GM19240 (cell line): ENCODE data around the gene GALNT8.
"Not testable (repeated sequence)": the region's sequence is repeated elsewhere in the genome, so short reads cannot be mapped to it uniquely, and the experiment has no call there.

Experiments
- DNase-seq: peaks from one replicate; pipeline ENCODE4 v3.0.0; 2011; ENCODE audit warnings: low spot score; ENCODE audit not compliant: insufficient read length

Gene GALNT8

DNA sequence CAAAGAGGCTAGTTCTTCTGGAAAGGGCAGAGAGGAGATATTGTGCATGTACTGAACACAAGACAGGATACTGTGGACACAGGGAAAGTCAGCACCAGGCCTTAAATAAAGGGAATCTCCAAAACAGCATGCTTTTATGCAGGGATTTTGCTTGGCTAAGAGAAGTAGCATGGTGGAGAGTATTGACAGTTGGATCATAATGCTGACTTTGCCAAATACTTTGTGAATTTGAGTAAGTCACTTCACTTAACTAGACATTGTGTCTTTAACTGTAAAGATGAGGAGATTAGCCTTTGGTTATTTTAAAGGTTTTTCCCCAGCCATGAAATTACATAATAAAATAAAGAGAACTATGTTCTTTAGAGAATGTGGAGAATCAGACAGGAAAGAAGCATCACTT, 24.5 kb downstream of the GALNT8 start:
- DNase-seq = no peak

DNA sequence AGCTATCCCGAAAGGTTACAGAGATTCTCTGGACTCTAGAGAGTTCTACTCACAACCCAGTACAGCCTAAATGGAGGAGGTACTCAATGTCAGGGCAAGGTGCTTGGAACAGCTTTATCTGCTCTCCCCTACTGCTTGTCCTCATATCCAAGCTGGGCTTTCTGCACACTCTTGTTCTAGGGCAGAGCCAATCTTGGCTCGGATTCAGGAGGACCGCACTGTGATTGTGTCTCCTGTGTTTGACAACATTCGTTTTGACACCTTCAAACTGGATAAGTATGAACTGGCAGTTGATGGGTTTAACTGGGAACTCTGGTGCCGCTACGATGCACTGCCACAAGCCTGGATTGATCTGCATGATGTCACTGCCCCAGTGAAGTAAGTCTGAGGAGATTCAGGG, 25.0 kb downstream of the GALNT8 start:
- DNase-seq = no peak

DNA sequence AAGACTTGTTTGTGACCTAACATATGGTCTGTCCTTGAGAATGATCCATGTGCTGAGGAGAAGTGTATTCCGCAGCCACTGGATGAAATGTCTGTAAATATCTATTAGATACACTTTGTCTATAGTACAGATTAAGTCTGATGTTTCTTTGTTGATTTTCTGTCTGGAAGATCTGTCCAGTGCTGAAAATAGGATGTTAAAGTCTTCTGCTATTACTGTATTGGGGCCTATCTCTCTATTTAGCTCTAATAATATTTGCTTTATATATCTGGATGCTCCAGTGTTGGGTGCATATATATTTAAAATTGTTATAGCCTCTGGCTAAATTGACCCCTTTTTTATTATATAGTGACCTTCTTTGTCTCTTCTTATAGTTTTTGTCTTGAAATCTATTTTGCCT, 31.5 kb downstream of the GALNT8 start:
- DNase-seq = not testable (repeated sequence)

GRCh38 chr12:4762773-4763172, 42.6 kb downstream of the GALNT8 start:
- DNase-seq = no peak

DNA sequence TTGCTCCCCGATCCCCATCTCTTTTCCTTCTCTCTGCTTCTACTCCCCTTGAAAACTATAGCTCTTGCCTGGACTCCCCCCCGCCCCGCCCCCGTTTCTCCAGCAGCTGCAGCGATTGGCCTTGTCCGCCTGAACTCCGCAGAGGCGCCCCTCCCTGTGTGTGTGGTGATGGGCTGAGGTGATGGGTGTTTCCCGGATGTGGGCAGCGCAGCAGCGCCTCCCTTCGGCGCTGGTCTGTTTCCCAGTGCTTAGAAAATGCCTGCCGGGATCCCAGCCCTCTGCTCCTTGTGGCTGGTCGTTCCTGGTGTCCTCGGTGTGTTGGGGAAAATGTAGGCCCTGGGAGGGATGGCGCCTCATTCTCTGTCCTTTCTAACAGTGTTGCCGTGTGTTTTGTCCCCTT, 43.3 kb downstream of the GALNT8 start:
- no peak for DNase-seq

- DNase-seq = no peak
These were observed 46.2 kb downstream of the GALNT8 start for GRCh38 chr12:4766445-4766844.

DNA sequence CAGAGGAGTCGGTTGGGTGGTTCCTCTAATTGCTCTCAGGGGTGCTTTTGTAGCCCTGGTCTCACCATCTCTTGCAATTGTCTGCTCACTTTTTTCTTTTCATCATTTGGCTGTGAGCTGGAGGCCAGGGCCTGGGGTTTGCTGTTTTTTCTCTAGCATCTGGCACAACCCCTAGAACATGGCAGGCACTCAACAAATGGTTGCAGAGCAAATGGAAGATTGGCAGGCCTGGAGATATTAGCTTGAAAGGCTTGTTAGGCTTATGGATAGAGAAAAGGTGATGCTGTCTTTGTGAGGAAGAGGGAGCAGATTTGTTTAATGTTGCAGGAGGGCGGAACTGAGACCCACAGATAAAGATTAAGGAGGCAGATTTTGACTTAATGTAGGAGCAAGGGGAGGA, 47.0 kb downstream of the GALNT8 start:
- no peak for DNase-seq

DNA sequence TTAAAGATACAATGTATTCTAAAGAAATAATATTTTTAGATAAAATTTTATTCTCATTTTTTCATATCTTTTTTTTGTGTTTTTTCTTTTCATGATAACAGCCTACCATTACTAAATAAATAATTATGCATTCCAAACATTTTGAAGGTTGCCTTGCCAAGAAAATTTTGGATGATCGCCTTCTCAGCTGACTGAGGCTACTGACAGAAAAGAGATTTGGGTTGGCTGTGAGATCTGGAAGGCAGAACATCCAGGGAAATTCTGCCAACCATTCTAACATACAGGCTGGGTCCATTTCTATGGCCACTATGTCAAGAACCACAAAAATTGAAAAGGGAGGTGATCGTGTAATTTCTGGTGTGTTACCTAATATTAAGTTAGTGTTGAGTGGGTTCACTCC, 48.1 kb downstream of the GALNT8 start:
- DNase-seq = no peak

DNA sequence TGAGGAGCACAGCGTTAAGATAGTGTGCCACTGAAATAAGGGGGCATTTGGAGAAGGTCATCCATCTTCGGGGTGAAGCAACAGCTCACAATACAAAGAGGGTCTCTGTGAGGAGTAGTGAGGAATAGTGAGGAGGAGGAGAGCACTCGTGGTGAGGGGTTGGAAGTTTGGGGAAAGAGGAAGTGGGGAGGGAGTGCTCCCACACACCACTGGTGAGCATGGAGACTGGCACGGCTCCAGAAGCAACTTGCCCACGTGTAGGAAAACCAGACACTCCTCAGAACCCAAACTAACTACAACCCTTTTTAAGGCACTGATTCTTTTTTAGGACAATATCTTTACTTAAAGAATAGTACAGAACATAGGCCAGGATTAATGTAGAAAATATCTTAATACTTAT, 48.9 kb downstream of the GALNT8 start:
- no peak for DNase-seq

DNA sequence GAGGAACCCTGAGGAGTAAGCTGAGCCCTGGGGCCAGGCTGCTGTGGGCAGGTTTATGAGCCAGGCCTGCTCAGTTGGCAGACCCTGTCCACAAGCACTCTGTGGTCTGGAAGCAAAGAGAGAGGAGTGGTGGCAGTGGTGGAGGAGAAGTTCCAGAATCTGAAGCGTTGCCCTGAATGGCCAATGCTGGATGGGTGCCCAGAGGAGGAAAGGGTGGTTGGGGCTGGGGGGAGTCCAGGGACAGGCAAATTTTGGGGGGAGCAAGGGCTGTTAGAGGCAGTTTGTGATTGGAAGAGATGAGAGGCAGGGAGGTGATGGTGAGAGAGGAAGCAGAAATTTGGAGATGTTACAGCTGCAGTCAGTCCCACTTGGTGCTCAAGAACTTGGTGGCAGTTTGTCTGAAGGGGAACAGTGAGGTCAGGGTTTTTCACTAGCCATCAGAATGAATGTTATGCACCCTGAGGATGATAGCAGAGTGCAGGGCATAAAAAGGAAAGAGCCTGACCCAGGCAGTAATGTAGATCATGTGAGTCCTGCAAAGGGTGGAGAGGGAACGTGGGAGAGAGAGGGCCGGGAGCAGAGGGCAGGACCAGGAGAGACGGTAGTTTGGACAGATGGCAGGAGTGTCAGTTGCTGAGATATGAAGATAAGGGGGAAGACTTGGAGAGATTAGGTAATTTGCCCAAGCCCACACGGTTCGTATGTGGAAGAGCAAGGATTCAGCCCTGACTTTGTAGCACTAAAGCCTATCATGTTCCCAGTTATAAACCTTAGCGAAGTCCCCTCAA, 51.2 kb downstream of the GALNT8 start:
- DNase-seq = no peak

GRCh38 chr12:4771960-4772566, 51.9 kb downstream of the GALNT8 start:
- no peak for DNase-seq

GRCh38 chr12:4775936-4776335, 55.7 kb downstream of the GALNT8 start:
- DNase-seq = no peak

DNA sequence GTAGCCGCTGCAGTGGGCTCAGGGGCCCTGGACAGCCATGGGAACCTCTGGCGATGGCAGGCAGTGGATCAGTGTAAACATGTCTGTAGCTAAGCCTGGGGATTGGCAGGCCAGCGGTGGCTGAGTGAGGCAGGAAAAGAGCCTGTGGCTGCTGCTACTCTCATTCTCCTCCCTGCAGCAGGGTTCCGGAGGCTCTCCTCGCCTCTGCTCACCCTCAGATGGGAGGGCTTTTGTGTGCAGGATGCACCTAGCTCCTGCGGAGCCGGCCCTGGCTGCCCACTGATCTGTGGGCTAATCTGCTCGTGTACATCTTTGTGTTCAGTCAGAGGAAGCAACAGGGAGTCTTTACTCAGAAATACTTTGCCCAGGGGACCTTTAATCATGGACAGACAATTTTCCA, 59.5 kb downstream of the GALNT8 start:
- DNase-seq = no peak

DNA sequence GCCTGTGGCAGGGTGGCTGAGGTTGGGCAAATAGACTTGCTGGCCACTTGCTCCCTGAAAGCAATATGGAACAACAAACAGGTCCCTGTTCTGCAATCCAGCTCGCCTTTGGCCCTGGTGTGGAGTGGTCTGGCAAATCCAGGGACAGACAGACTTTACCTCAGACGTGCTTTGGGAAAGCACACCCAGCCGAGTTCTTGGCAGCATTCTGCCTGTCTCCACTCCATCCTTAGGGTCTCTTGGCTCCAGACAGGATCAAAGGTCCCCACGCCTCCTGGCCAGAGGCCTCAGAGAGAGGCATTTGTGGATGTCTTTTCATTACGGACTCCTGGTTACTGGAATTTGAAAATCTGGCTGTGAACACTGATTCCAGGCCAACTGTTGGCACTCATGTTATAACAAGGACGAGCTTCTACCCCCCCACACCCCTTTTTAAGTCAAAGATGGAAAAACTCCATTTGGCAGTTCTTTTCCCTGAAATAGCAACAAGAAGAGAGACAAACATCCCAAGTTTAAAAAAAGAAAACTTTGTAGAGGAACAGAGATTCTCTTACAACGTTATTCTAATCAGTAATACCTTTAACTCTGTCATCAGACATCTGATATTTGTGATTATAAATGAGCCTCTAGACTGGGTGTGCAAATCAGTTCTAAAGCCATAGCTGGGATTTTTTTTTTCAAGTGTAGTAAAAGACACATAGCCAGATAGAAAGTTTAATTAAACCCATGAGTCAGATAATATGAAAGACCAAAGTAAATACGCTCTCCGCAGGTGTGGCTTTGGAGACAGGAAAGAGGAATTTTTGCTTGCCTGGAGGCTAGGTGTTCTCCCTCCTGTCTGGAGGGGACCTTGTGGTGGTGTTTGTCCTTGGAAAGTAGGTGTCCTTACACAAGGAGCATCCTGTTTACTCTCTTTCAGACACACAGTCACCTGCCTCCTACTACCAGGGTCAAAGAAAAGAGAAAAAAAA, 60.7 kb downstream of the GALNT8 start:
- no peak for DNase-seq

DNA sequence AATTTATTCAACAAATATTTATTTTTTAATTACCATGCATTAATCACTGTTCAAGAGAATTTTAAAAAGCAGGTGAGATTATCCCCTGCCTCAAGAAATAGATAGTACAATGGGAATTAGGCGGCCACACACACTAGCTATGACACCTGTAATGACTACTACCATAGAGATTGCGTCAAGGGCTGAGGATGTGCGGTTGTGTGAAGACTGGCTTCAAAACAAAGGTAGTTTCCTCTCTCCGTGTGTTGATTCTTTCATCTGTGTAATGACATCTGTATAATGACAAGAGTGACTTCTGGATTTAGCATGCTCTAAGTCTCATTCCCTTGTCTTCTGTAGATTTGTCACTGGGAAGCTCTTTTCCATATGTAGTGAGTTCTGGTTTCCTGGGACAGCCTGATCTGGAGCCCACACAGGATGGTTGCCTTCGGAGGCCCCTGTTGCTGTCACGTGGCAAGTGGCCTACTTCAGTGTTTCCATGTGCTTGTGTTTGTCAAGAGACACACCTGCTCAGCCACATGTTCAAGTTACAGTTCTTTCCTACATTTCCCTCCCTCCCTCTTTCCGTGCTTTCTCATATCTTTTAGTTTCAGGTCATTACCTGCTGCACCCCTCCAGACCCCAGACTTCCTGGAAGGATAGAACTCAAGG, 64.3 kb downstream of the GALNT8 start:
- DNase-seq = no peak

DNA sequence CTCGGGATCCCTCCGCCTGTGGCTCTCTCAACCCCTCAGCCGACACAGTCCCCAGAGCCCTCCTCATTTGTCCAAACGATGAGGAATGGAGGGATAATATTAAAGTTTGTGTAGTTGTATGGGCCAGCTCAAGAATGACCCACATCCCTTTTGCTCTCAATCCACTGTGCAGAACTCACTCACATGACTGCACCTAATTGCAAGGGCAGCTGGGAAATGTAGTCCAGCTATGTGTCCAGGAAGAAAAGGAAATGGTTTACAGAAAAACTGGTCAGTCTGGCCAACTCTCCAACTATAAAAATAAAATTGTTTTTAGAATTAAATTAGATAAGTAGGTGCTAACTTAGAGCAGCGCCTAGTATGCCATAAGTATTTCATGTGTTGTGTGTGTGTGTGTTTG, 66.6 kb downstream of the GALNT8 start:
- no peak for DNase-seq

DNA sequence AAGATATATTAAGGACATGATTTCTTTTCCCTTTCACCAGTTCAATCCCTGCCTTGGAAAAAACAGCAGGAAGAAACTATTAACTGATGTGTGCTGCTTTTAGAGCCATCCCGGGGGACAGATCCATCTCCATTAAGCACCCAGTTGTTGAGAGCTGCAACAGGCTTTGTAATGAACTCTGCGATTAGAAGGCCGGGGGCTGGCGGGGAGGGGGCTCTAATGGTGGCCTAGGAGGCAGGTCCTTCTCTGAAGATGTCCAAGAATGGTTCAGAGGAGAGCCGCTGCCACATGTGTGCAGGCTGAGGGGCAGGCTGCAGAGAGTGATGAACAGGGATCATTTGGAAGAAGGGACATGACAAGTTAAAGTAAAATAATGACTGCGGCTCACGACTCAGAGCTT, 67.8 kb downstream of the GALNT8 start:
- DNase-seq = no peak

DNA sequence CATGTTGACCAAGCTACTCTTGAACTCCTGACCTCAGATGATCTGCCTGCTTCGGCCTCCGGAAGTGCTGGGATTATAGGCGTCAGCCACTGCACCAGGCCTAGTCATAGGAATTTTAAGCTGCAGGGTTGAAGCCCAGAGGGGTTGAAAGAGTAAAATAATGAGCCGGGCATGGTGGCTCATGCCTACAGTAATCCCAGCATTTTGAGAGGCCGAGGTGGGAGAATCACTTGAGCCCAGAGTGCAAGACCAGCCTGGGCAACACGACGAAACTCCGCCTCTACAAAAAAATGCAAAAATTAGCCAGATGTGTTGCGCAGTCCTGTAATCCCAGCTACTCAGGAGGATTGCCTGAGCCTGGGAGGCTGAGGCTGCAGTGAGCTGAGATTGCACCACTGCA, 69.6 kb downstream of the GALNT8 start:
- DNase-seq = no peak

GRCh38 chr12:4791497-4791896, 71.3 kb downstream of the GALNT8 start:
- no peak for DNase-seq

- no peak for DNase-seq
These were observed 74.3 kb downstream of the GALNT8 start for GRCh38 chr12:4794491-4794890.

DNA sequence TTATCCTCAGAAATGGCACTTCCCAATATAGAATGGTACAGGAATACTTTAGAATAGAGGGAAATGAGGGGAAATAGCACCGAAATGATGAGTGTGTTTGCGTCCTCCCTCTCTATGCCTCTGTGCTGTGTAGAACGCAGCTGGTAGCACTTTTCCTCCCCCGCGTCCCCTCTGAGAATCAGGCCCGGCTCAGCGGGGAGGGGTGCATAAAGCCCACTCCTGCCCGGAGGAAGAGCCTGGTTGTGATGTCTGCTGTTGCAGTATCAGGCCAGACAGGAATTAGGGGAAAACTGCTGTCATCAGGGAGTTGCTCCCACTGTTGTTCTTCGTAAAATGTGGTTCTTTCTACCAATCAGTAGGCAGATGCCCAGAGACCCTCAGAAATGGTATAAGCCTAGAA, 76.0 kb downstream of the GALNT8 start:
- DNase-seq = no peak
